Spleen (tissue), 7 donors: ENCODE measurements around the gene CNFN.

Experiments
- POLR2AphosphoS5 ChIP-seq, 3 donors: sonication (generic); formaldehyde crosslinking; IDR thresholded peaks; one replicate each; pipeline ENCODE4 v1.5.1; 2017; ENCODE audit warnings: antibody characterized with exemption in 3 of 3
- TF ChIP-seq, protein P1 (sequence below), 11 experiments: fragments of 200-600 bp in 7 of 11; fragments of 450-650 bp in 4 of 11; sonication (generic) in 4 of 11; IDR thresholded peaks in 8 of 11; conservative IDR thresholded peaks in 3 of 11; 1 replicate in 7 of 11; 2 replicates in 4 of 11; pipeline versions ENCODE4 v1.4.0 to v1.8.0; 2016 to 2021; ENCODE audit warnings: antibody characterized with exemption in 11 of 11, inconsistent platforms in 4 of 11, mild to moderate bottlenecking in 1 of 11
- donor health status: DM: no; HTN: no; CAD: no; lungs with moderate emphysema.
- donor health status: DM: no; HTN: no; CAD: no.
- donor health status: DM: no; HTN: no; CAD: no.

DNA sequence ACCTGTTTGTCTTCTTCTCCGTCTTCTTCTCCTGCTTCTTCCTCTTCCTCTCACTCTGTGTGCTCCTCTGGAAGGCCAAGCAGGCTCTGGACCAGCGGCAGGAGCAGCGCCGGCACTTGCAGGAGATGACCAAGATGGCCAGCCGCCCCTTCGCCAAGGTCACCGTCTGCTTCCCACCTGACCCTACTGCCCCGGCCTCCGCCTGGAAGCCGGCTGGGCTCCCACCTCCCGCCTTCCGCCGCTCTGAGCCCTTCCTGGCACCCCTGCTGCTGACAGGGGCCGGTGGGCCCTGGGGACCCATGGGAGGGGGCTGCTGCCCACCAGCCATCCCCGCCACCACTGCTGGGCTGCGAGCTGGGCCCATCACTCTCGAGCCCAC lies 13.9 kb downstream of the CNFN start:
- peak in 1 of 3 donors; percentile 20 for TF ChIP-seq POLR2AphosphoS5 (IDR thresholded peaks at IDR 0.05)
- TF ChIP-seq, protein P1, sequence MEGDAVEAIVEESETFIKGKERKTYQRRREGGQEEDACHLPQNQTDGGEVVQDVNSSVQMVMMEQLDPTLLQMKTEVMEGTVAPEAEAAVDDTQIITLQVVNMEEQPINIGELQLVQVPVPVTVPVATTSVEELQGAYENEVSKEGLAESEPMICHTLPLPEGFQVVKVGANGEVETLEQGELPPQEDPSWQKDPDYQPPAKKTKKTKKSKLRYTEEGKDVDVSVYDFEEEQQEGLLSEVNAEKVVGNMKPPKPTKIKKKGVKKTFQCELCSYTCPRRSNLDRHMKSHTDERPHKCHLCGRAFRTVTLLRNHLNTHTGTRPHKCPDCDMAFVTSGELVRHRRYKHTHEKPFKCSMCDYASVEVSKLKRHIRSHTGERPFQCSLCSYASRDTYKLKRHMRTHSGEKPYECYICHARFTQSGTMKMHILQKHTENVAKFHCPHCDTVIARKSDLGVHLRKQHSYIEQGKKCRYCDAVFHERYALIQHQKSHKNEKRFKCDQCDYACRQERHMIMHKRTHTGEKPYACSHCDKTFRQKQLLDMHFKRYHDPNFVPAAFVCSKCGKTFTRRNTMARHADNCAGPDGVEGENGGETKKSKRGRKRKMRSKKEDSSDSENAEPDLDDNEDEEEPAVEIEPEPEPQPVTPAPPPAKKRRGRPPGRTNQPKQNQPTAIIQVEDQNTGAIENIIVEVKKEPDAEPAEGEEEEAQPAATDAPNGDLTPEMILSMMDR (IDR thresholded peaks at IDR 0.05 in 8 of 11, conservative IDR thresholded peaks at IDR 0.05 in 3 of 11) = no peak
